Vagina (tissue), 2 donors: ENCODE measurements around the gene SAAL1.

ENCODE experiments used
- POLR2AphosphoS5 ChIP-seq, 2 donors: sonication (generic); formaldehyde crosslinking; IDR thresholded peaks; one replicate each; pipeline ENCODE4 v1.9.0; 2017; ENCODE audit warnings: antibody characterized with exemption in 2 of 2, mild to moderate bottlenecking in 2 of 2, low read depth in 1 of 2; ENCODE audit not compliant: insufficient read depth in 1 of 2
- TF ChIP-seq, protein P1 (sequence below), 3 experiments: fragments of 450-650 bp in 2 of 3; fragments of 200-600 bp in 1 of 3; sonication (generic) in 1 of 3; IDR thresholded peaks; one replicate each; pipeline ENCODE4 v1.5.1; 2017 to 2019; ENCODE audit warnings: antibody characterized with exemption in 3 of 3, mild to moderate bottlenecking in 2 of 3, moderate library complexity in 2 of 3

- no peak for TF ChIP-seq POLR2AphosphoS5 (IDR thresholded peaks at IDR 0.05; ENCODE audit: insufficient read depth in 1 of 2, low read depth in 1 of 2)
- TF ChIP-seq, protein P1, sequence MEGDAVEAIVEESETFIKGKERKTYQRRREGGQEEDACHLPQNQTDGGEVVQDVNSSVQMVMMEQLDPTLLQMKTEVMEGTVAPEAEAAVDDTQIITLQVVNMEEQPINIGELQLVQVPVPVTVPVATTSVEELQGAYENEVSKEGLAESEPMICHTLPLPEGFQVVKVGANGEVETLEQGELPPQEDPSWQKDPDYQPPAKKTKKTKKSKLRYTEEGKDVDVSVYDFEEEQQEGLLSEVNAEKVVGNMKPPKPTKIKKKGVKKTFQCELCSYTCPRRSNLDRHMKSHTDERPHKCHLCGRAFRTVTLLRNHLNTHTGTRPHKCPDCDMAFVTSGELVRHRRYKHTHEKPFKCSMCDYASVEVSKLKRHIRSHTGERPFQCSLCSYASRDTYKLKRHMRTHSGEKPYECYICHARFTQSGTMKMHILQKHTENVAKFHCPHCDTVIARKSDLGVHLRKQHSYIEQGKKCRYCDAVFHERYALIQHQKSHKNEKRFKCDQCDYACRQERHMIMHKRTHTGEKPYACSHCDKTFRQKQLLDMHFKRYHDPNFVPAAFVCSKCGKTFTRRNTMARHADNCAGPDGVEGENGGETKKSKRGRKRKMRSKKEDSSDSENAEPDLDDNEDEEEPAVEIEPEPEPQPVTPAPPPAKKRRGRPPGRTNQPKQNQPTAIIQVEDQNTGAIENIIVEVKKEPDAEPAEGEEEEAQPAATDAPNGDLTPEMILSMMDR (IDR thresholded peaks at IDR 0.05) = no peak
Observed at GRCh38 chr11:18078909-18079308, 27.0 kb downstream of the SAAL1 start.
